Hepatocyte (in vitro differentiated cells): ENCODE measurements around the gene C6orf58. TPM values are rescaled to one million over a fixed set of nuclear protein-coding genes. Genes with fewer than 3 reads are reported as not detected.

Experiments used
- polyA plus RNA-seq: library from polyadenylated mRNA; unstranded; fragments of >200 nt; fragmentation: Nextera tagmentation; extraction: Ambion mirVana; gene quantifications from 2 replicates; pipeline ENCODE4 v1.2.1, GENCODE V29; 2016
- total RNA-seq: library from RNA; depleted of rRNA; stranded (reverse); fragments of >200 nt; gene quantifications from 2 replicates; pipeline ENCODE4 v1.2.3, GENCODE V29; 2014

The C6orf58 gene
- total and polyA plus RNA-seq, 2 experiments from 2014 or later, result not detected

Other genes starting within 250 kb of the C6orf58 start
- 90.5 and 96.1 TPM in 2 replicates for gene ECHDC1, start 233.6 kb upstream of the C6orf58 start, total RNA-seq
- gene ECHDC1, start 233.6 kb upstream of the C6orf58 start, polyA plus RNA-seq, result 60.7 and 61.4 TPM in 2 replicates
- gene KIAA0408, start 117.8 kb upstream of the C6orf58 start, total RNA-seq, result 6.4 and 7.4 TPM in 2 replicates
- 1.8 and 2.1 TPM in 2 replicates for gene KIAA0408, start 117.8 kb upstream of the C6orf58 start, polyA plus RNA-seq